Liver (tissue), 2 donors: ENCODE data around the gene DAPK2.

Source experiments
- TF ChIP-seq, protein P1 (sequence below): fragments of 150-350 bp; IDR thresholded peaks from 2 replicates; pipeline ENCODE4 v1.5.1; 2017; ENCODE audit warnings: improper control_type of control experiment, low read depth, low read length; ENCODE audit not compliant: missing input control
- TF ChIP-seq, protein P2 (sequence below): IDR thresholded peaks from 2 replicates; pipeline ENCODE4 v1.6.1; 2016; ENCODE audit warnings: antibody characterized with exemption
- donor health status: healthy.

DNA sequence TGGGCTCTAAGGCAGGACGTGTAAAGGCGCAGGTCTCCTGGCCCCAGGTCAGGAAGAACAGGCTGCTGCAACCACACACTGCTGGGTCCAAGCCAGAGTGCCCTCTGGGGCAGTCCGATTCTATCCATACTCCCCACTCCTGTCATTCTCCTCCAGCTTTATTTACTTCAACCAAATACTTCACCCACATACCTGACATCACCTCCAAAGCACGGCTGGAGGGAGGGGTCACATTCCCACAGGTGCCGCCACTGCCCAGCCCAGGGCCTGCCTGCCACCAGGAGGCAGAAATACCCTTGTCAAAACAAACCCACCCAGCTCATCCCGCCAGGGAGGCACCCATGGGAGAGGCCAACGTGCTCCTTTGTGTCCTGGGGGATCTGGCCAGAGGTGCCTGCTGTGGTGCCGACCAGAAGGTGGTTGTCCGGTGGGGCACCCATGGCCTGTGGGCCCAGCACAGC lies 100.4 kb downstream of the DAPK2 start:
- TF ChIP-seq, protein P1, sequence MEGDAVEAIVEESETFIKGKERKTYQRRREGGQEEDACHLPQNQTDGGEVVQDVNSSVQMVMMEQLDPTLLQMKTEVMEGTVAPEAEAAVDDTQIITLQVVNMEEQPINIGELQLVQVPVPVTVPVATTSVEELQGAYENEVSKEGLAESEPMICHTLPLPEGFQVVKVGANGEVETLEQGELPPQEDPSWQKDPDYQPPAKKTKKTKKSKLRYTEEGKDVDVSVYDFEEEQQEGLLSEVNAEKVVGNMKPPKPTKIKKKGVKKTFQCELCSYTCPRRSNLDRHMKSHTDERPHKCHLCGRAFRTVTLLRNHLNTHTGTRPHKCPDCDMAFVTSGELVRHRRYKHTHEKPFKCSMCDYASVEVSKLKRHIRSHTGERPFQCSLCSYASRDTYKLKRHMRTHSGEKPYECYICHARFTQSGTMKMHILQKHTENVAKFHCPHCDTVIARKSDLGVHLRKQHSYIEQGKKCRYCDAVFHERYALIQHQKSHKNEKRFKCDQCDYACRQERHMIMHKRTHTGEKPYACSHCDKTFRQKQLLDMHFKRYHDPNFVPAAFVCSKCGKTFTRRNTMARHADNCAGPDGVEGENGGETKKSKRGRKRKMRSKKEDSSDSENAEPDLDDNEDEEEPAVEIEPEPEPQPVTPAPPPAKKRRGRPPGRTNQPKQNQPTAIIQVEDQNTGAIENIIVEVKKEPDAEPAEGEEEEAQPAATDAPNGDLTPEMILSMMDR = no peak
- TF ChIP-seq, protein P2, sequence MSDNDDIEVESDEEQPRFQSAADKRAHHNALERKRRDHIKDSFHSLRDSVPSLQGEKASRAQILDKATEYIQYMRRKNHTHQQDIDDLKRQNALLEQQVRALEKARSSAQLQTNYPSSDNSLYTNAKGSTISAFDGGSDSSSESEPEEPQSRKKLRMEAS = no peak
